Measurements from ENCODE around the gene PDE4B. TPM values are rescaled to one million over a fixed set of nuclear protein-coding genes. Genes with fewer than 3 reads are reported as not detected.
A peak's percentile ranks its signal among the peaks of the same experiment; 100 is the strongest.

Gene PDE4B
- total RNA-seq, 1 donor from 2014 or later, result 1.2 TPM

DNA sequence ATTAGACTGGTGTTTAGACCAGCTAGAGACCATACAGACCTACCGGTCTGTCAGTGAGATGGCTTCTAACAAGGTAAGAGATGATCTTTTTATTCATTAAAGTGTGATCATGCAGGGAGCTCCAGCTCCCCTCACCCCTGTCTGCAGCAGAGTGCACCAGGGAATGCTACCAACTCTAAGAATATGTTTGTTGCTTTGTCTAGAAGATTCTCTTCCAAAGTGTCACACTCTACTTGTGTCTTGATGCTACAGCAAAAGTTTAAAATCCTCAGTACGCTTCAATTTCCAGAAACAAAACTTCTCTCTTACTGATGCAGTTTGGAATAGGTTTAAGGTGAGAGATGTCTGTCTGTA is 539.8 kb downstream of the PDE4B start:
- Histone ChIP-seq H3K4me1 (peaks cover 38% of the 10 kb centered on the region), H3K27me3 (no peaks in the 10 kb centered on the region), H3K79me2 (ENCODE audit: low read depth) (no peaks in the 10 kb centered on the region), H2AFZ (replicated peaks) (peak overlapping the region; percentile 94), H3K9me3 (ENCODE audit: low read depth) (no peaks in the 10 kb centered on the region), H3K4me3 (peak overlapping the region; percentile 33), H3K36me3 (no peaks in the 10 kb centered on the region), H4K20me1 (ENCODE audit: low read depth) (no peaks in the 10 kb centered on the region), H3K4me2 (peak overlapping the region; percentile 63), H3F3A (ENCODE audit: low read depth) (peaks cover 5% of the 10 kb centered on the region), H3K27ac (no peak overlapping the region), H3K9ac (no peak overlapping the region)
- Mint-ChIP-seq H3K36me3 (peaks cover 3% of the 10 kb centered on the region), H3K4me1 (peaks cover 64% of the 10 kb centered on the region), H3K27ac (peak overlapping the region; percentile 62), H3K9me3 (no peaks in the 10 kb centered on the region), H3K27me3 (ENCODE audit: insufficient read depth, low read depth) (peaks cover 2% of the 10 kb centered on the region), H3K4me3 (peak overlapping the region; percentile 93)
- DNase-seq (ENCODE audit: low spot score), result no peak
- TF ChIP-seq, protein P1, sequence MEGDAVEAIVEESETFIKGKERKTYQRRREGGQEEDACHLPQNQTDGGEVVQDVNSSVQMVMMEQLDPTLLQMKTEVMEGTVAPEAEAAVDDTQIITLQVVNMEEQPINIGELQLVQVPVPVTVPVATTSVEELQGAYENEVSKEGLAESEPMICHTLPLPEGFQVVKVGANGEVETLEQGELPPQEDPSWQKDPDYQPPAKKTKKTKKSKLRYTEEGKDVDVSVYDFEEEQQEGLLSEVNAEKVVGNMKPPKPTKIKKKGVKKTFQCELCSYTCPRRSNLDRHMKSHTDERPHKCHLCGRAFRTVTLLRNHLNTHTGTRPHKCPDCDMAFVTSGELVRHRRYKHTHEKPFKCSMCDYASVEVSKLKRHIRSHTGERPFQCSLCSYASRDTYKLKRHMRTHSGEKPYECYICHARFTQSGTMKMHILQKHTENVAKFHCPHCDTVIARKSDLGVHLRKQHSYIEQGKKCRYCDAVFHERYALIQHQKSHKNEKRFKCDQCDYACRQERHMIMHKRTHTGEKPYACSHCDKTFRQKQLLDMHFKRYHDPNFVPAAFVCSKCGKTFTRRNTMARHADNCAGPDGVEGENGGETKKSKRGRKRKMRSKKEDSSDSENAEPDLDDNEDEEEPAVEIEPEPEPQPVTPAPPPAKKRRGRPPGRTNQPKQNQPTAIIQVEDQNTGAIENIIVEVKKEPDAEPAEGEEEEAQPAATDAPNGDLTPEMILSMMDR (IDR thresholded peaks at IDR 0.05), result peak; percentile 2
- no peak for TF ChIP-seq EZH2 (IDR thresholded peaks at IDR 0.05)
- no peak for TF ChIP-seq EZH2phosphoT487 (IDR thresholded peaks at IDR 0.05)

DNA sequence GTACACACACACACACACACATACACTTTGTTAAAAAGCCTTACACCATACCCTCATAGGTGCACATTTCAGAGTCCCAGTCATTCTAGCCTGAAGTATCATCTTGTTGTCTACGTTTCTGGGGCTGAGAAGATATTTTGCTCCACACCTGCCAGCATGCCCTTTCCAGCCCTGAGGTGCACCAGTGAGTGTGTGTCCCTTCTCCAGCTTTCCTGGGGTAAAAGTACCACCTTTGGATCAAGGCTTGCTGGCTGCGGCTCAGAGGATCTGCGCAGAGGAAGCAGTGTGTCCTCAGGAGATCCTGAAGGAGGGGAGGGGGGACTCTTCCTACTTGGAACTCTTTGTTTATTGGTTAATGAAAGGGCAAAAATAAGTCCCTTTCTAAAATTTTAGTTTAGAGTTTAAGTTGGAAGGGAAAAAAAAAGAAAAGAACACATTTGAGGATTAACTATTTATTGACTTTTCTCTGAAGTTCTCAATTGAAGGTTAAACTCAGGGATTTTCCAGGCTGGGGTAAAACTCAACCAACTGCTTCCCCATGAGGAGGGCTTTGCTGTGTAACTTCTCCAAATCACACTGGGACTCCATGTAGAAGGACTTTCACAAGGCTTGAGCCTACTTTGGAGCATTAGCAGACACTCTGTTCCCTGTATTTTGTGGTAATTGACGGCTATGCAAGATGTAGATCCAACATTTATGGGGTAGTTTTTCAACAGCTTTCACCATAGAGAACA is 540.9 kb downstream of the PDE4B start:
- Mint-ChIP-seq H3K4me3 (peak overlapping the region; percentile 93), H3K4me1 (peaks cover 64% of the 10 kb centered on the region), H3K36me3 (peaks cover 8% of the 10 kb centered on the region), H3K27me3 (ENCODE audit: insufficient read depth, low read depth) (peaks cover 2% of the 10 kb centered on the region), H3K9me3 (no peaks in the 10 kb centered on the region), H3K27ac (peak overlapping the region; percentile 62)
- TF ChIP-seq EZH2phosphoT487 (IDR thresholded peaks at IDR 0.05), result no peak
- no peak for TF ChIP-seq EZH2 (IDR thresholded peaks at IDR 0.05)
- TF ChIP-seq, protein P1 (IDR thresholded peaks at IDR 0.05), result no peak
- Histone ChIP-seq H4K20me1 (ENCODE audit: low read depth) (no peaks in the 10 kb centered on the region), H3K9me3 (ENCODE audit: low read depth) (no peaks in the 10 kb centered on the region), H3K9ac (no peak overlapping the region), H3K36me3 (no peaks in the 10 kb centered on the region), H3K4me3 (no peak overlapping the region), H3K79me2 (ENCODE audit: low read depth) (no peaks in the 10 kb centered on the region), H3K4me1 (peaks cover 38% of the 10 kb centered on the region), H3K27ac (no peak overlapping the region), H3K27me3 (no peaks in the 10 kb centered on the region), H2AFZ (replicated peaks) (peak overlapping the region; percentile 50), H3K4me2 (peak overlapping the region; percentile 63), H3F3A (ENCODE audit: low read depth) (peaks cover 5% of the 10 kb centered on the region)
- DNase-seq (ENCODE audit: low spot score), result no peak

GRCh38 chr1:66334318-66334717 is 541.6 kb downstream of the PDE4B start:
- no peak overlapping the region for H3K9ac ChIP-seq
- peak overlapping the region; percentile 75 for H3K27ac Mint-ChIP-seq

More at GRCh38 chr1:66334318-66334717, 541.6 kb downstream of the PDE4B start:
- H3K4me1 Mint-ChIP-seq, result peaks cover 64% of the 10 kb centered on the region
- Histone ChIP-seq H3K4me2 (peak overlapping the region; percentile 63), H3K79me2 (ENCODE audit: low read depth) (no peaks in the 10 kb centered on the region), H3K4me3 (no peak overlapping the region), H3F3A (ENCODE audit: low read depth) (peaks cover 5% of the 10 kb centered on the region), H4K20me1 (ENCODE audit: low read depth) (no peaks in the 10 kb centered on the region), H3K27me3 (no peaks in the 10 kb centered on the region), H3K9me3 (ENCODE audit: low read depth) (no peaks in the 10 kb centered on the region), H3K36me3 (no peaks in the 10 kb centered on the region), H3K27ac (no peak overlapping the region), H2AFZ (replicated peaks) (no peak overlapping the region), H3K4me1 (peaks cover 38% of the 10 kb centered on the region)
- no peaks in the 10 kb centered on the region for H3K9me3 Mint-ChIP-seq
- peaks cover 2% of the 10 kb centered on the region for H3K27me3 Mint-ChIP-seq (ENCODE audit: insufficient read depth, low read depth)
- peak overlapping the region; percentile 93 for H3K4me3 Mint-ChIP-seq
- DNase-seq (ENCODE audit: low spot score), result peak; percentile 40
- TF ChIP-seq, protein P1 (IDR thresholded peaks at IDR 0.05), result no peak
- no peak for TF ChIP-seq EZH2 (IDR thresholded peaks at IDR 0.05)
- TF ChIP-seq EZH2phosphoT487 (IDR thresholded peaks at IDR 0.05), result no peak
- peaks cover 9% of the 10 kb centered on the region for H3K36me3 Mint-ChIP-seq
